AG10803 (cell line): ENCODE results near the gene MPZL2.
A peak's percentile ranks its signal among the peaks of the same experiment; 100 is the strongest.

Source experiments
- DNase-seq: peaks from one replicate; pipeline ENCODE4 v3.0.0; 2010; ENCODE audit warnings: low read depth
- H3K4me3 ChIP-seq: 2 replicates; pipeline ENCODE4 v1.5.1; 2011; ENCODE audit warnings: mild to moderate bottlenecking, low read length, control low read depth
- TF ChIP-seq, protein P1 (sequence below): conservative IDR thresholded peaks from 2 replicates; pipeline ENCODE4 v1.5.1; 2011; ENCODE audit warnings: mild to moderate bottlenecking, low read length, control low read depth, inconsistent platforms

MPZL2 gene

DNA sequence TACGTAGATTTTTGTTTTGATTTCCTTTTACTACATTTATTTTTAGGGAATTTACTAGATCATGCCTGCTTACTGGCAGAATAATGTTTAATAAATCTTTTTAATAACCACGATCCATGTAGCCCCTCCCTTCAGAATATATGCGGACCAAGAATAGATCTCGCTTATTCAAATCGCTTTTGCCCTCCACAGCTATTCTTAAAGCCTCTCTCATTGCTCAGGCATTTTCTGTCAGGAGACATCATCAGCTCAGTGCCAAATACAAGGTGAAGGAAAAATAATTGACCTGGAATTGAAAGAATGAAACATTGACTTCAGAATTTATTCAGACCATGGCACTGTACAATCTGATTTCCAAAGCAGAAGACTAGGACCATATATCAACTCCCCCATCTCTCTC, 29.3 kb downstream of the MPZL2 start:
- no peak overlapping the region for H3K4me3 ChIP-seq
- TF ChIP-seq, protein P1, sequence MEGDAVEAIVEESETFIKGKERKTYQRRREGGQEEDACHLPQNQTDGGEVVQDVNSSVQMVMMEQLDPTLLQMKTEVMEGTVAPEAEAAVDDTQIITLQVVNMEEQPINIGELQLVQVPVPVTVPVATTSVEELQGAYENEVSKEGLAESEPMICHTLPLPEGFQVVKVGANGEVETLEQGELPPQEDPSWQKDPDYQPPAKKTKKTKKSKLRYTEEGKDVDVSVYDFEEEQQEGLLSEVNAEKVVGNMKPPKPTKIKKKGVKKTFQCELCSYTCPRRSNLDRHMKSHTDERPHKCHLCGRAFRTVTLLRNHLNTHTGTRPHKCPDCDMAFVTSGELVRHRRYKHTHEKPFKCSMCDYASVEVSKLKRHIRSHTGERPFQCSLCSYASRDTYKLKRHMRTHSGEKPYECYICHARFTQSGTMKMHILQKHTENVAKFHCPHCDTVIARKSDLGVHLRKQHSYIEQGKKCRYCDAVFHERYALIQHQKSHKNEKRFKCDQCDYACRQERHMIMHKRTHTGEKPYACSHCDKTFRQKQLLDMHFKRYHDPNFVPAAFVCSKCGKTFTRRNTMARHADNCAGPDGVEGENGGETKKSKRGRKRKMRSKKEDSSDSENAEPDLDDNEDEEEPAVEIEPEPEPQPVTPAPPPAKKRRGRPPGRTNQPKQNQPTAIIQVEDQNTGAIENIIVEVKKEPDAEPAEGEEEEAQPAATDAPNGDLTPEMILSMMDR: no peak
- DNase-seq: no peak

DNA sequence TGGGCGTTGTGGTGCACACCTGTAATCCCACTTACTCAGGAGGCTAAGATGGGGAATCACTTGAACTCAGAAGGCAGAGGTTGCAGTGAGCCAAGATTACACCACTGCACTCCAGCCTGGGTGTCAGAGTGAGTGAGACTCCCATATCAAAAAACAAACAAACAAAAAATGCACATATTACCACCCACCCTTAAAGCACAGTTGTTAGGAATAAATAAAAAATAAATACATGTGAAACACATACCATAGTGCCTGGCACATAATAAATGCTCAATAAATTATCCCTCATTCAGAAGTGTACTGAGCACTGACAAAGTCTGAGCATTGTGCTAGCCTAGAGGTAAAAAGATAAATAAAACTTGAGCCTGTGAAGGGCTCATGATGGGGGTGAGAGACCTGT, 30.2 kb downstream of the MPZL2 start:
- no peak overlapping the region for H3K4me3 ChIP-seq
- DNase-seq: no peak
- TF ChIP-seq, protein P1: no peak

DNA sequence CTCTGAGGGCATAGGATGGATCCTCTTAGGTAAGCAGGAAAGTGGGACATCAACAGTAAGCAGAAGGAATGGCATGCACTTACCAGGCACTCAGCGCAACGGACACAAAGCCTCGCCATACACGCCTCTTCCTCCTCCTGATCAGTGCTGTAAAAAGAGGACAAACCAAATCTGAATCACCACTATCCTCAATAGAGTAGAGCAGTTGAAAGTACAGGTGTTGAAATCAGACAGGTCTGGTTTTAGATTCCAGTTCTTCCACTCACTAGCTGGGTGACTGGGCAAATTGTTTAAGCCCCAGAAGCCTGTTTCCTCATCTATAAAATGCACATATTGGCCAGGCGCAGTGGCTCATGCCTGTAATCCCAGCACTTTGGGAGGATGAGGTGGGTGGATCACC, 30.7 kb downstream of the MPZL2 start:
- no peak overlapping the region for H3K4me3 ChIP-seq
- TF ChIP-seq, protein P1: no peak
- no peak for DNase-seq

DNA sequence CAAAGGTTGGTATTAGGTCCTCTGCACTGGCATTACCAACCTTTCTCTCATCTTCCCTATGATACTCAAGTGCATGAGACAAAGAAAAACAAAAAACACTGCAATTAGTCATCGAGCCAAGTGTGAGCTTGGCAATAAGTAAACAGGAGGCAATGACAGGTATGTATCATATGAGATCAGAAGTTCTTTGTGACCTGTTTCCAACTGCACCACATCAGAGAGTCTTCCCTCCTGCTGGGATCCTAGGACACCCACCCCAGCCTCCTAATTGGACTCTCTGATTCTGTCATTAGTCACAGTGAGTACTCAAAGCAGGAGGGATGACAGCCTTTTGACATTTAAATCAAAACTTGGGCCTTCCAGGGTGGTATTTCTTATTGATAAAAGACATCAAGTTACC, 31.4 kb downstream of the MPZL2 start:
- H3K4me3 ChIP-seq: no peak overlapping the region
- DNase-seq: no peak
- TF ChIP-seq, protein P1: no peak

DNA sequence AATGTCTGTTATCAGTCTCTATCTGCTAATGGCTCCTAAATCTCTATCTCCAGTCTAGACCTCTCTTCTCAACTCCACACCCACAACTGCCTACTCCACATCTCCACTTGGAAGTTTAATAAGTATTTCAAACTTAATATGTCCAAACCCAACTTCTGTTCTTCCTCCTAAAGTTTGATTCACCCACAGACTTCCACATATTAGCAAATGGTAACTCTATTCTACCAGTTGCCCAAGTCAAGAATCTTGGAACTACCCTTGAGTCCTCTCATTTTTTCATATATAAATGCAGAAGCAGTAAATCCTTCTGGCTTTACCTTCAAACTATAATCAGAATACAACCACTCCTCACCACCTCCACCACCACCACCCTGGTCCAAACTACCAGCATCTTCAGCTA, 32.6 kb downstream of the MPZL2 start:
- DNase-seq: no peak
- H3K4me3 ChIP-seq: no peak overlapping the region
- TF ChIP-seq, protein P1: no peak

DNA sequence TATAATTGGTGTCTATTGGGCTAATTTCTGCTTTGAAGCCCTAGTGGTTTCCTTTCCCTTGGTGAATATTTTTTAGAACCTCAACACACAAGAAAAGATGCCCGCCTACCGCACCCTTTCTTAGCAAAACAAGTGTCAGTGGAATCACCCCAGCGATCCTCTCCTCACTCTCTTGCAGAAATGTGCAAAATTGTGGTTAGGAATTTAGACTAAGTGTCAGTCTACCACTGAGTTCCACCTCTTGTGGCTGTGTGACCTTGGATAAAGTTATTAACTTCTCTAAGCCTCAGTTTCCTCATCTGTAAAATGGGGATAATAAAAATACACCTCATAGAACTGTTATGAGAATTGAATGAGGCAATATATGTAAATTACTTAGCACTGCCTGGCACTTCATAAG, 34.0 kb downstream of the MPZL2 start:
- no peak overlapping the region for H3K4me3 ChIP-seq
- DNase-seq: no peak
- TF ChIP-seq, protein P1: no peak

DNA sequence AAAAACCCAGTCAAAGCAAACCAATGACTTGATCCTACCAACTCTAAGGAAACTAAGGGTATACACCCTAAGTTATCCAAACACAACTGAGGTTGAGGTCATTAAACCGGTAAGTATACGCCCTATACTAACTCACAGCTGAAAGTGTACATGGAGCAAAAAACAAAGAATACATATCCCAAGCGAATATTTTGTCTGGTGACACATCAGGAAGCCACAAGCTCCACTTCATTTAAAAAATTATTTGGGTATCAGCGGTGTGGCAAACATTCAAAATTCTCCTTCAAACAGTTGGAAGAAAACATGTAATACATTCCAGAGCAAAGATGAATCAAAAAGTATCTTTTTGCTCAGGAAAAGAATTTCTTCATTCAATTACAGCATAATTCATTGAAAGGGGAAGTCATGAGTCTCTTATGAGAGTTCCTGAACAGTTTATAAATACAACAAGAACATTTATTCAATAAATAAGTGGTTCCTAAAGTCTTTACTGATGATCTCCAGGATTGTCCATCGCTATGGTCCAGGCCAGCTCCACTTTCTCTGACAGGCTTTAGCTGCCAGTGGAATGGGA, 34.7 kb downstream of the MPZL2 start:
- DNase-seq: peak; percentile 11
- TF ChIP-seq, protein P1: no peak
- H3K4me3 ChIP-seq: no peak overlapping the region
